Ishikawa (cell line): ENCODE measurements around the gene NDUFB10.

Experiments
- EP300 ChIP-seq: IDR thresholded peaks from 2 replicates; pipeline ENCODE4 v1.6.1; 2012; ENCODE audit warnings: borderline replicate concordance
- FOXM1 ChIP-seq: IDR thresholded peaks from 2 replicates; pipeline ENCODE4 v1.6.1; 2012; ENCODE audit warnings: low read depth, borderline replicate concordance
- RAD21 ChIP-seq: IDR thresholded peaks from 2 replicates; pipeline ENCODE4 v1.6.1; 2012; ENCODE audit warnings: low read depth
- TAF1 ChIP-seq: IDR thresholded peaks from 2 replicates; pipeline ENCODE4 v1.6.1; 2012; ENCODE audit warnings: low read depth, mild to moderate bottlenecking
- TF ChIP-seq, protein P1 (sequence below): IDR thresholded peaks from 2 replicates; pipeline ENCODE4 v1.6.1; 2012
- TF ChIP-seq, protein P2 (sequence below): IDR thresholded peaks from 2 replicates; pipeline ENCODE4 v1.6.1; 2012
- TF ChIP-seq, protein P3 (sequence below): IDR thresholded peaks from 2 replicates; pipeline ENCODE4 v1.6.1; 2012; ENCODE audit warnings: low read depth, mild to moderate bottlenecking

DNA sequence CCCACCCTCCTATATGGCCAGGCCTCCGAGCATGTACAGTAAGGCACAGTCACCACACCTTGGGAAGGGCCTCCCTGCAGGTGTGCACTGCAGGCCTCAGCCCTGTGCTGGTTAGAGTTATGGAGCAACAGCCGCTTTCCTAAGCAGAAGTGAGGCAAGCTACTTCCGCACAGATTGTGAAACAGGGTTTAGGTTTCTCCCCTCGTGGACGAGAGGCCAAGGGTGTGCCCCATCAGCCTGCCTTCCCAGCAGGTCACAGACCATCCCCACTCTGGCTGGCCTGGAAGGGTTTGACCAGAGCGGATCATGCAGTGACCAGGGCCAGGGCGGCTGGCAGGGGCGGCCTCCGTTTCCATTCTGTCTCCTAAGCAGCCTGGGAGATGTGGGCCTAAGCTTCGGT lies 21.0 kb upstream of the NDUFB10 start:
- TF ChIP-seq FOXM1 (no peak), RAD21 (no peak), EP300 (no peak), TAF1 (no peak)
- TF ChIP-seq, protein P1, sequence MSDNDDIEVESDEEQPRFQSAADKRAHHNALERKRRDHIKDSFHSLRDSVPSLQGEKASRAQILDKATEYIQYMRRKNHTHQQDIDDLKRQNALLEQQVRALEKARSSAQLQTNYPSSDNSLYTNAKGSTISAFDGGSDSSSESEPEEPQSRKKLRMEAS: no peak
- TF ChIP-seq, protein P2, sequence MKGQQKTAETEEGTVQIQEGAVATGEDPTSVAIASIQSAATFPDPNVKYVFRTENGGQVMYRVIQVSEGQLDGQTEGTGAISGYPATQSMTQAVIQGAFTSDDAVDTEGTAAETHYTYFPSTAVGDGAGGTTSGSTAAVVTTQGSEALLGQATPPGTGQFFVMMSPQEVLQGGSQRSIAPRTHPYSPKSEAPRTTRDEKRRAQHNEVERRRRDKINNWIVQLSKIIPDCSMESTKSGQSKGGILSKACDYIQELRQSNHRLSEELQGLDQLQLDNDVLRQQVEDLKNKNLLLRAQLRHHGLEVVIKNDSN: no peak
- TF ChIP-seq, protein P3, sequence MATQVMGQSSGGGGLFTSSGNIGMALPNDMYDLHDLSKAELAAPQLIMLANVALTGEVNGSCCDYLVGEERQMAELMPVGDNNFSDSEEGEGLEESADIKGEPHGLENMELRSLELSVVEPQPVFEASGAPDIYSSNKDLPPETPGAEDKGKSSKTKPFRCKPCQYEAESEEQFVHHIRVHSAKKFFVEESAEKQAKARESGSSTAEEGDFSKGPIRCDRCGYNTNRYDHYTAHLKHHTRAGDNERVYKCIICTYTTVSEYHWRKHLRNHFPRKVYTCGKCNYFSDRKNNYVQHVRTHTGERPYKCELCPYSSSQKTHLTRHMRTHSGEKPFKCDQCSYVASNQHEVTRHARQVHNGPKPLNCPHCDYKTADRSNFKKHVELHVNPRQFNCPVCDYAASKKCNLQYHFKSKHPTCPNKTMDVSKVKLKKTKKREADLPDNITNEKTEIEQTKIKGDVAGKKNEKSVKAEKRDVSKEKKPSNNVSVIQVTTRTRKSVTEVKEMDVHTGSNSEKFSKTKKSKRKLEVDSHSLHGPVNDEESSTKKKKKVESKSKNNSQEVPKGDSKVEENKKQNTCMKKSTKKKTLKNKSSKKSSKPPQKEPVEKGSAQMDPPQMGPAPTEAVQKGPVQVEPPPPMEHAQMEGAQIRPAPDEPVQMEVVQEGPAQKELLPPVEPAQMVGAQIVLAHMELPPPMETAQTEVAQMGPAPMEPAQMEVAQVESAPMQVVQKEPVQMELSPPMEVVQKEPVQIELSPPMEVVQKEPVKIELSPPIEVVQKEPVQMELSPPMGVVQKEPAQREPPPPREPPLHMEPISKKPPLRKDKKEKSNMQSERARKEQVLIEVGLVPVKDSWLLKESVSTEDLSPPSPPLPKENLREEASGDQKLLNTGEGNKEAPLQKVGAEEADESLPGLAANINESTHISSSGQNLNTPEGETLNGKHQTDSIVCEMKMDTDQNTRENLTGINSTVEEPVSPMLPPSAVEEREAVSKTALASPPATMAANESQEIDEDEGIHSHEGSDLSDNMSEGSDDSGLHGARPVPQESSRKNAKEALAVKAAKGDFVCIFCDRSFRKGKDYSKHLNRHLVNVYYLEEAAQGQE: no peak
